NOMO-1 (cell line): Measurements from ENCODE around the gene HHAT.
"Not testable (repeated sequence)": the region's sequence is repeated elsewhere in the genome, so short reads cannot be mapped to it uniquely, and the experiment has no call there.

ENCODE experiments used
- DNase-seq, 2 experiments: peaks; one replicate each; lab custom pipeline; 2025; ENCODE audit not compliant: unreplicated experiment in 2 of 2; lab: John Stamatoyannopoulos, UW

Gene HHAT

GRCh38 chr1:210385228-210385627, 56.5 kb downstream of the HHAT start:
- no peak for DNase-seq

DNA sequence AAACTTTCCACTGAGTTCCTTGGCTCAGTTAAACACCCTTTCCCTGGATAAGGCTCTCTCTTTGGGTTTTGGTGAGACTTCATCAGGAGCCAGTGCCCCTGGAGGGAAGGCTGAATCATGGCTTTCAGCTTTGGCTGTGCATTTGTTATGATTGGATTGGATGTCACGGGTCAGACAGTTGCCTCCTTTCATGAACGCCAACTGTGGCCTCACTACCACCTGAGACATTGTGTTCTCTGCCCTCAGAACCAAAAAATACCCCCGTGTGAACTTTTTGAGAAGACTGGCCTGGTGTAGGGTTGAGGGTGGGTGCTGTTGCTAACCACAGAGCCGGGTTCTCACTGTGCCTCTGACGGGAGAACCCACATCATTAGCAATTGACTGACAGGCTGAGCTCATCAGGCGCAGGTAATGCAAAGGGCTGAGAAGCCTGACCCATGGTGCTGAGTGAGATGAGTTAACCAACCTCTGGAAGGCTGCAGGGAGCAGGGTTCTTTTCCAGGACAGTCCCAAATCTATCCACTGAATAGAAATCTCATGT, 65.6 kb downstream of the HHAT start:
- no peak for DNase-seq

GRCh38 chr1:210396541-210396940, 67.8 kb downstream of the HHAT start:
- DNase-seq = no peak

GRCh38 chr1:210397252-210397651, 68.5 kb downstream of the HHAT start:
- no peak for DNase-seq

GRCh38 chr1:210397681-210398080, 69.0 kb downstream of the HHAT start:
- no peak for DNase-seq

DNA sequence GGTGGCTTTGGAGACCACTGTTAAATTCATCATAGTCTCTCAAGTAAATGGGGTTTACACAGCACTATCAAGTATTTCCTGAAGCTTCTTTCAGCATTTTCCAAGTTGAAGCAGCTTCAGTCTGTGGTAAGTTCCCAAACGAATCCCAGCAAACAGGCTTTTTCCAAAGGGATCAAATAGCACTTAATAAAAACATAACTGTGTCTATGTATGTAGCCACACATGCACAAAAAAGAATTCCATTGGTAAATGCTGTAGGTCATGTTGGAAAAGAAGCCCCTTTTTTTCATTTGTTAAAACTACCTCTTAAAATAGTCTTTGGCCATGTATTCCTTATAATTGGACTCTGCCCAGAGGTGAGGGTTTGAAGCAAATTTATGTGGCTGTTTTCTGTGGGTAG, 69.8 kb downstream of the HHAT start:
- DNase-seq = no peak

DNA sequence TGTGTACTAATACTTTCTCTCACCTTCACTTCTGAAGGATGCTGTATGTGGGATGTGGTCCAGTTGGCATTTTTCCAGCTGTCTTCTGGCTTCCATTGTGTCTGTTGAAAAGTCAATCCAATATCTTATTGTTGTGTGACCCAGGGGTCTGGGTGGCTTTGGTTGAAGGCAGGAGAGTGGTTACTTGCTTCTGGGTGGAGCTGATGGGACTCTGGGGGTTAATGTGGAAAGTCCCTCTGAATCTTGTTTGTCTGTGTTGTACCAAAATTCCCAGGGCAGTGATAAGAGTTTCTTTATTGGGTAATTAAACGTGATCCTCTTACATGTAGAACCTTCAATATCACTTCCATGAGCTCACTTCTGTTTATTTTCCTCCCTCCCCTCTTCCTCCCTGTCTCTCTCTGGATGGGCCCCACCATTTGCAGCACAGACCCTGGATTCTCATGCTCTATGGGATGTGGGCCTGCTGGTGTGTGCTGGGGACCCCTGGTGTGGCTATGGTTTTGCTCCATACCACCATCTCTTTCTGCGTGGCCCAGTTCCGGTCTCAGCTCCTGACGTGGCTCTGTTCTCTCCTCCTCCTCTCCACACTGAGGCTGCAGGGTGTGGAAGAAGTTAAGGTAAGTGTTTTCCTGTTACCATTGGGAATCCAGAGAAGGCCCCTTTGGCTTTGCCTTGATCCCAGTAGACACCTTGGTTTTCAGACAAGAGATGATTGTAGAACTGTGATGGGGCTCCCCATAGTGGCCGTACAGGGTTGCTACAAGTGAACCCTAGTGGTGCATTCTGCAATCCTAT, 71.5 kb downstream of the HHAT start:
- DNase-seq = peak in 1 of 2 experiments; percentile 26

GRCh38 chr1:210402560-210402959, 73.9 kb downstream of the HHAT start:
- DNase-seq = no peak

DNA sequence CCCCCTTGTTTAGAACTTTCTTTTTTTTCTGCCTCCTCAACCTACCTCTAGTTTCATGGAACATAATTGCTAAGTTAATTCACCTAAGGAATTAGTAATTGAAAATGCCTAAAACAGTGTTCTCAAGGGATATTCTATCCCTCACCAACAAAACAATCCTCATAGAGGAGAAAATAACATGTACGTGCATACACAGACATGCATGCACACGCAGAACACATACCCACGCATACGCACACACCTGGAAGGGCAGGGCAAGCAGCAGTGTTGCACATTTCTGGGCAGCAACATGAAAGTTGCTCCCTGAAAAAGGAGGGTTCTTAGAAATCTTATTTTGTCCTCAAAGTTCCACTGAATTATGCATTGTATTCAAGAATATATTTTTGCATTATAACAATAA, 76.6 kb downstream of the HHAT start:
- DNase-seq = no peak

GRCh38 chr1:210406341-210406740, 77.6 kb downstream of the HHAT start:
- DNase-seq = not testable (repeated sequence)

- peak in 1 of 2 experiments; percentile 56 for DNase-seq
Measured at GRCh38 chr1:210407207-210407886, 78.6 kb downstream of the HHAT start.

DNA sequence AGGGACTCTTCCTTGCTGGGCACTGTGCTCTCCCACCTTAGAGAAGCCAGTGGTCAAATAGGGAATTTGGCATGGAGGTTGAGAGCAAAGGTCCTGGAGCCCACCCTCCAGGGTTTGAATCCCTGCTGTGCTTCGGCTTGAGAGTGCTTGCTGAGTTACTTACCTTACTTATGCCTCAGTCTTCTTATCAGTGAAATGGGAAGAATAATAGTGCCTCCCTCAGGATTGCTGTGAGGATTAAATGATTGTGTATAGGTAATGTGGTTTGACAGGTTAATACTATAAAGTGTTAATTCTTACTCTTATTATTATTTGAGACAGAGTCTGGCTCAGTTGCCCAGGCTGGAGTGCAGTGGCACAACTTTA, 79.2 kb downstream of the HHAT start:
- no peak for DNase-seq

GRCh38 chr1:210412240-210412639, 83.5 kb downstream of the HHAT start:
- DNase-seq = no peak

DNA sequence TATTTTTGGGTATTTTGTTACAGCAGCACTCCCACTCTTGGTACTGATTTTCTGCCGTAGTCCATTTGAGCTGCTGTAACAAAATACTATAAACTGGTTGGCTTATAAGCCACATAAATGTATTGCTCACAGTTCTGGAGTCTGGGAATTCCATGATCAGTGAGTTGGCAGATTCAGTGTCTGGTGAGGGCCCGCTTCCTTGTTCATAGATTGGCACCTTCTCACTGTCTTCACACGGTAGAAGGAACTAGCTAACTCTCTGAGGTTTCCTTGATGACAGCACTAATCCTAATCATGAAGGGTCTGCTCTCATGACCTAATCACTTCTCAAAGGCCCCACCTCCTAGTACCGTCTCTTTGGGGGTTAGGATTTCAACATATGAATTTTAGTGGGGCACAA, 85.2 kb downstream of the HHAT start:
- no peak for DNase-seq

GRCh38 chr1:210415846-210416448, 87.2 kb downstream of the HHAT start:
- no peak for DNase-seq

DNA sequence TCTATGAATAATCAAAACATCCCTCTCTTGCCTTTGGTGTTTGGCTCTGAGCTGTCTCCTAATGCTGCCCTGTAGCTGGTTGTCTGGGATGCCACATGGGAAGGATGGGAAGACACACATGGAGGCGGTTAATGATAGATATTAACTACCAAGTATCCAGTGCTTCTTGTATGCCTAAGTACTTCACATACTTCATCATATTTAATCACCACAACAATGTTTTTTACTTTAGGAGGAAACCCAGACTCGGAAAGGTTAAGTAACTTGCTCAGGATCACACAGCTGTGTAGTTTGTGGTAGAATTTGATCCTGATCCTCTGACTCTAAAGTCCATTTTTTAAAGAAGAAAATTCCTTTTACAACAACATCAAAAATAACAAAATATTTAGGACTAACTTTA, 88.0 kb downstream of the HHAT start:
- no peak for DNase-seq

DNA sequence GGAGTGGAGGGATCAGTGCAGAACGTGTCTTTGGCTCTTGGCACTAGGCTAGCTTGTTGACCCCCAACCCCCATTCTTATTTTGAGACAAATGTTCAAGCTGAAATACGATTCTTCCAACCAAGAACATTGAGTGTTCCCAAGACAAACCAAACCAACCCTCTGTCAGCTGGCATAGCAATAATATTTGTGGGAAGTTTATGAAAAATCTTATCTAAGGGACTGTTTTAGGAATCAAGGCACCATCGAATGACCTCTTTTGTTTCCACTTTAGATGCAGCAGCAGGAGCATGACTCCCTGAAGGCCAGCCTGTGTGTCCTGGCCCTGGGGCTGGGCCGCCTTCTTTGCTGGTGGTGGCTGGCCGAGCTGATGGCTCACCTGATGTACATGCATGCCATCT, 89.2 kb downstream of the HHAT start:
- no peak for DNase-seq

DNA sequence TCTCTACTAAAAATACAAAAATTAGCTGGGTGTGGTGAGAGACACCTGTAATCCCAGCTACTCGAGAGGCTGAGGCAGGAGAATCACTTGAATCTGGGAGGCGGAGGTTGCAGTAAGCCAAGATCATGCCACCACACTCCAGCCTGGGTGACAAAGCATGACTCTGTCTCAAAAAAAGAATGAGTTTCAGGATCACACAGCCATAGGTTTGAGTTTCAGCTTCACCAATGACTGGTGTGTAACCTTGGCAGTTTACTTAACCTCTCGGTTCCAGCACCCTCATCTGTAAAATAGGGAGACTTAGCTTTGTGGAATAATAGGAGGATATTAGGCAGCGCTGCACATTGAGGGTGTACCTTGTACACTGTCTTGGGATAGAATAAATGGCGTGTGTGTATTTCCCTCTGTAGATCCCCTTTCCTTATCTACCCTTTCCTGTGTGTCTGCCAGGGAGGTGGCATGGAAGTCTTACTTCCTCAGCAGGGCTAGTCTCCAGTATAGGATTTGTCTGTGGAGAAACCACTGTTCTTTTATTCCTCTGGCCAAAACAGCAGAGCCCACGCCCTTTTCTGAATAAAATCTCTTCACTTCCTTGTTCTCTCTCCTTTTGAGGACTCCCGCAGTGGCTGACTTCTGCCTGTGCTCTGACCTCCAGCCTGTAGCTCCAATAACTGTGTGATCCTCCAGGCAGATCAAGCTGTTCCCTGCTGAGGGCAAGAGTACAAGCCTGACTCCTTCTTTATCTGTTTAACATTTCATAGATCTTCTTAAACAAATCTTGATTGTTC, 90.4 kb downstream of the HHAT start:
- DNase-seq = no peak

GRCh38 chr1:210426696-210427095, 98.0 kb downstream of the HHAT start:
- DNase-seq = not testable (repeated sequence)

DNA sequence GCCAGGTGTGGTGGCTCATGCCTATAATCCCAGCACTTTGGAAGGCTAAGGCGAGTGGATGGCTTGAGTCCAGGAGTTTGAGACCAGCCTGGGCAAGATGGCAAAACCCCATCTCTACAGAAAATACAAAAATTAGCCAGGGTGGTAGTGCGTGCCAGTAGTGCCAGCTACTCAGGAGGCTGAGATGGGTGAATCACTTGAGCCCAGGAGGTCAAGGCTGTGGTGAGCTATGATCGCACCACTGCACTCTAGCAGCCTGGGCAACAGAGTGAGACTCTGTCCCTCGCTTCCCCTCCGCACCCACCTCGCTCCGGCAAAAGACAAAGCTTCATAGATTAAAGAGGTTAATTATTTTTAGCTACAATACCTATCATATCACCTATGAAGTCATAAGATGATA, 100.0 kb downstream of the HHAT start:
- DNase-seq = no peak

DNA sequence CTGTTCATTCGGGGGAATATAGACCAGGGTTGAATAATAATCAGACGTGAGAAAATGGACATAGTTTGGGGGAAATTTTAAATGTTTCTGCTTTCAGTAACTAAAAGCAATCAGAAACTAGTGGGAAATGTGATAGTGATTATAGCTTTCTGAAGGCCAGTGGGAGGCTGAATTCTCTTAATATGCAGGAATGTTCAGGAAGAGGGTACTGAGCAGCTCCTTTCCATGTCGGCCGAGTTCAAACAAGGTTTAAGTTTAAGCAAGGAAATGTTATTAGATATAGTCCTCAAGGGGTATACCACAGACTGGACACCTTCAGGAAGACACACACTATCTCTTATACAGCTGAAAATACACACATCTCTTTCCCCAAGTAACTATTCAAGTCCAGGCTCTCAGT, 105.5 kb downstream of the HHAT start:
- no peak for DNase-seq
